ENCODE data around the gene GATA6. TPM values are rescaled to one million over a fixed set of nuclear protein-coding genes. Genes with fewer than 3 reads are reported as not detected.

Gene GATA6
- polyA plus RNA-seq, 1 experiment: 1.5 TPM

GRCh38 chr18:22224339-22224738 is 55.0 kb downstream of the GATA6 start:
- H3K27me3 ChIP-seq (ENCODE audit: control insufficient read depth, insufficient read depth, low read length): no peaks in the 10 kb centered on the region
- ChIA-PET POLR2A (no interaction called here), CTCF (interaction anchor here (0.7 to 1.6 kb wide), 2 partner anchors 13 to 1274 kb away, joined by 3 read pairs; no protein-coding TSS in a partner anchor)
- DNase-seq (ENCODE audit: low read depth, low spot score): no peak
- no peak overlapping the region for H3K4me3 ChIP-seq (ENCODE audit: low read depth, low read length)
- no peaks in the 10 kb centered on the region for H3K9me3 ChIP-seq (ENCODE audit: control insufficient read depth, insufficient read depth, low read length)
- no peak overlapping the region for H3K27ac ChIP-seq (ENCODE audit: low read depth, low read length)
- no peak for TF ChIP-seq CTCF (IDR thresholded peaks at IDR 0.05; ENCODE audit: low read depth, low read length)

- ChIA-PET POLR2A (no interaction called here), CTCF (no interaction called here)
- Histone ChIP-seq H3K27ac (ENCODE audit: low read depth, low read length) (no peak overlapping the region), H3K4me3 (ENCODE audit: low read depth, low read length) (no peak overlapping the region), H3K27me3 (ENCODE audit: control insufficient read depth, insufficient read depth, low read length) (no peaks in the 10 kb centered on the region), H3K9me3 (ENCODE audit: control insufficient read depth, insufficient read depth, low read length) (no peaks in the 10 kb centered on the region)
- TF ChIP-seq CTCF (IDR thresholded peaks at IDR 0.05; ENCODE audit: low read depth, low read length): no peak
- no peak for DNase-seq (ENCODE audit: low read depth, low spot score)
Measured at GRCh38 chr18:22226801-22227200, 57.4 kb downstream of the GATA6 start.

- ChIA-PET POLR2A (no interaction called here), CTCF (no interaction called here)
- no peak for DNase-seq (ENCODE audit: low read depth, low spot score)
- peaks cover 5% of the 10 kb centered on the region for H3K27me3 ChIP-seq (ENCODE audit: control insufficient read depth, insufficient read depth, low read length)
- H3K9me3 ChIP-seq (ENCODE audit: control insufficient read depth, insufficient read depth, low read length): no peaks in the 10 kb centered on the region
- no peak overlapping the region for H3K27ac ChIP-seq (ENCODE audit: low read depth, low read length)
- H3K4me3 ChIP-seq (ENCODE audit: low read depth, low read length): no peak overlapping the region
- TF ChIP-seq CTCF (IDR thresholded peaks at IDR 0.05; ENCODE audit: low read depth, low read length): no peak
Measured at GRCh38 chr18:22228976-22229375, 59.6 kb downstream of the GATA6 start.

- no peak overlapping the region for H3K27ac ChIP-seq (ENCODE audit: low read depth, low read length)
- DNase-seq (ENCODE audit: low read depth, low spot score): no peak
- H3K27me3 ChIP-seq (ENCODE audit: control insufficient read depth, insufficient read depth, low read length): peaks cover 5% of the 10 kb centered on the region
- ChIA-PET POLR2A (no interaction called here), CTCF (no interaction called here)
- no peaks in the 10 kb centered on the region for H3K9me3 ChIP-seq (ENCODE audit: control insufficient read depth, insufficient read depth, low read length)
- H3K4me3 ChIP-seq (ENCODE audit: low read depth, low read length): no peak overlapping the region
- no peak for TF ChIP-seq CTCF (IDR thresholded peaks at IDR 0.05; ENCODE audit: low read depth, low read length)
Measured at GRCh38 chr18:22229456-22230124, 60.2 kb downstream of the GATA6 start.

GRCh38 chr18:22230471-22230945 is 61.1 kb downstream of the GATA6 start:
- DNase-seq (ENCODE audit: low read depth, low spot score): peak; percentile 71

More at GRCh38 chr18:22230471-22230945, 61.1 kb downstream of the GATA6 start:
- ChIA-PET POLR2A (no interaction called here), CTCF (no interaction called here)
- peaks cover 5% of the 10 kb centered on the region for H3K27me3 ChIP-seq (ENCODE audit: control insufficient read depth, insufficient read depth, low read length)
- peak overlapping the region; percentile 21 for H3K27ac ChIP-seq (ENCODE audit: low read depth, low read length)
- TF ChIP-seq CTCF (IDR thresholded peaks at IDR 0.05; ENCODE audit: low read depth, low read length): no peak
- H3K4me3 ChIP-seq (ENCODE audit: low read depth, low read length): no peak overlapping the region
- H3K9me3 ChIP-seq (ENCODE audit: control insufficient read depth, insufficient read depth, low read length): no peaks in the 10 kb centered on the region

Data from AG04450 (cell line).